CD4-positive, alpha-beta T cell treated with Interleukin-4 for 4 hours (primary cell): Measurements from ENCODE around the gene ZNF469.

Source experiments
- DNase-seq: peaks from one replicate; pipeline ENCODE4 v3.0.0-alpha.2; 2020

ZNF469 gene

GRCh38 chr16:88380099-88380498 is 2.7 kb upstream of the ZNF469 start:
- DNase-seq: no peak

GRCh38 chr16:88380619-88381018 is 2.1 kb upstream of the ZNF469 start:
- no peak for DNase-seq

- no peak for DNase-seq
Measured at GRCh38 chr16:88381820-88382451, 823 bp upstream of the ZNF469 start.

- no peak for DNase-seq
Measured at GRCh38 chr16:88383401-88384221, 852 bp downstream of the ZNF469 start.

GRCh38 chr16:88384222-88385111 is 1.7 kb downstream of the ZNF469 start:
- no peak for DNase-seq

- DNase-seq: no peak
Measured at GRCh38 chr16:88385112-88385594, 2.4 kb downstream of the ZNF469 start.

- DNase-seq: no peak
Measured at GRCh38 chr16:88385831-88386815, 3.4 kb downstream of the ZNF469 start.

GRCh38 chr16:88387180-88387765 is 4.5 kb downstream of the ZNF469 start:
- no peak for DNase-seq

GRCh38 chr16:88387941-88388627 is 5.3 kb downstream of the ZNF469 start:
- DNase-seq: no peak

- no peak for DNase-seq
Measured at GRCh38 chr16:88389191-88389590, 6.4 kb downstream of the ZNF469 start.

- DNase-seq: no peak
Measured at GRCh38 chr16:88389621-88390160, 6.9 kb downstream of the ZNF469 start.

- no peak for DNase-seq
Measured at GRCh38 chr16:88390265-88390664, 7.5 kb downstream of the ZNF469 start.

- no peak for DNase-seq
Measured at GRCh38 chr16:88390735-88391134, 8.0 kb downstream of the ZNF469 start.

GRCh38 chr16:88391144-88391850 is 8.5 kb downstream of the ZNF469 start:
- no peak for DNase-seq

GRCh38 chr16:88392111-88392510 is 9.4 kb downstream of the ZNF469 start:
- no peak for DNase-seq

GRCh38 chr16:88392616-88393015 is 9.9 kb downstream of the ZNF469 start:
- DNase-seq: no peak

GRCh38 chr16:88393034-88393433 is 10.3 kb downstream of the ZNF469 start:
- no peak for DNase-seq

GRCh38 chr16:88393571-88393970 is 10.8 kb downstream of the ZNF469 start:
- DNase-seq: no peak

GRCh38 chr16:88394426-88394825 is 11.7 kb downstream of the ZNF469 start:
- no peak for DNase-seq
